Measurements from ENCODE around the gene LHFPL3.

GRCh38 chr7:104656467-104656866, 328.1 kb downstream of the LHFPL3 start:
- no peak for TF ChIP-seq CTCF (IDR thresholded peaks at IDR 0.05 in 2 of 3, conservative IDR thresholded peaks at IDR 0.05 in 1 of 3; ENCODE audit: borderline replicate concordance in 1 of 3, insufficient read depth in 1 of 3, low read depth in 2 of 3, low read length in 2 of 3)
- no peak for TF ChIP-seq SIN3A (IDR thresholded peaks at IDR 0.05; ENCODE audit: low read depth)
- no peak for TF ChIP-seq SP1 (IDR thresholded peaks at IDR 0.05; ENCODE audit: low read depth)
- no peak for TF ChIP-seq POLR2AphosphoS5 (IDR thresholded peaks at IDR 0.05; ENCODE audit: low read depth, low read length)
- no peak for TF ChIP-seq POLR2A (IDR thresholded peaks at IDR 0.05; ENCODE audit: borderline replicate concordance, extremely low read depth, insufficient read depth, insufficient read length)
- no peak for TF ChIP-seq EZH2 (IDR thresholded peaks at IDR 0.05)
- TF ChIP-seq RAD21 (IDR thresholded peaks at IDR 0.05; ENCODE audit: low read depth): no peak
- no peak for TF ChIP-seq YY1 (IDR thresholded peaks at IDR 0.05; ENCODE audit: extremely low read depth, insufficient replicate concordance, low read depth, low read length)
- no peak for TF ChIP-seq JUND (IDR thresholded peaks at IDR 0.05)
